ENCODE measurements around the gene KCNH4.

- no peak for TF ChIP-seq ZNF274 (IDR thresholded peaks at IDR 0.05; ENCODE audit: low read length)
- no peak for TF ChIP-seq ZNF274 (tag by site-specific recombination; IDR thresholded peaks at IDR 0.05; ENCODE audit: borderline replicate concordance)
- TF ChIP-seq TCF7L2 (IDR thresholded peaks at IDR 0.05; ENCODE audit: borderline replicate concordance, low read depth, low read length): no peak
- TF ChIP-seq ZNF140 (tag by site-specific recombination; IDR thresholded peaks at IDR 0.05): no peak
- no peak for TF ChIP-seq CTCF (tag by site-specific recombination; IDR thresholded peaks at IDR 0.05)
- TF ChIP-seq, protein P1, sequence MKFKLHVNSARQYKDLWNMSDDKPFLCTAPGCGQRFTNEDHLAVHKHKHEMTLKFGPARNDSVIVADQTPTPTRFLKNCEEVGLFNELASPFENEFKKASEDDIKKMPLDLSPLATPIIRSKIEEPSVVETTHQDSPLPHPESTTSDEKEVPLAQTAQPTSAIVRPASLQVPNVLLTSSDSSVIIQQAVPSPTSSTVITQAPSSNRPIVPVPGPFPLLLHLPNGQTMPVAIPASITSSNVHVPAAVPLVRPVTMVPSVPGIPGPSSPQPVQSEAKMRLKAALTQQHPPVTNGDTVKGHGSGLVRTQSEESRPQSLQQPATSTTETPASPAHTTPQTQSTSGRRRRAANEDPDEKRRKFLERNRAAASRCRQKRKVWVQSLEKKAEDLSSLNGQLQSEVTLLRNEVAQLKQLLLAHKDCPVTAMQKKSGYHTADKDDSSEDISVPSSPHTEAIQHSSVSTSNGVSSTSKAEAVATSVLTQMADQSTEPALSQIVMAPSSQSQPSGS (tag by site-specific recombination; IDR thresholded peaks at IDR 0.05; ENCODE audit: low read depth): no peak
Measured at GRCh38 chr17:42214156-42214555, 33.2 kb upstream of the KCNH4 start.
